Endothelial cell (in vitro differentiated cells): Measurements from ENCODE around the gene PABPN1. TPM values are rescaled to one million over a fixed set of nuclear protein-coding genes. Genes with fewer than 3 reads are reported as not detected.
A peak's percentile ranks its signal among the peaks of the same experiment; 100 is the strongest.

Source experiments
- DNase-seq: peaks from one replicate; pipeline ENCODE4 v3.0.0; 2021; ENCODE audit warnings: low spot score
- H3K27ac Mint-ChIP-seq: one replicate; pipeline ENCODE4 v1.8.0; 2021; ENCODE audit warnings: mixed read lengths, inconsistent platforms; ENCODE audit not compliant: unreplicated experiment
- H3K27me3 Mint-ChIP-seq: one replicate; pipeline ENCODE4 v1.8.0; 2021; ENCODE audit warnings: mild to moderate bottlenecking, moderate library complexity, mixed read lengths, inconsistent platforms; ENCODE audit not compliant: unreplicated experiment
- H3K36me3 Mint-ChIP-seq: one replicate; pipeline ENCODE4 v1.8.0; 2021; ENCODE audit warnings: mild to moderate bottlenecking, low read depth, mixed read lengths, inconsistent platforms; ENCODE audit not compliant: unreplicated experiment
- H3K4me1 Mint-ChIP-seq: one replicate; pipeline ENCODE4 v1.8.0; 2021; ENCODE audit warnings: mild to moderate bottlenecking, mixed read lengths, inconsistent platforms; ENCODE audit not compliant: unreplicated experiment
- H3K4me3 Mint-ChIP-seq: one replicate; pipeline ENCODE4 v1.8.0; 2021; ENCODE audit warnings: mild to moderate bottlenecking, mixed read lengths, inconsistent platforms; ENCODE audit not compliant: unreplicated experiment
- H3K9me3 Mint-ChIP-seq: one replicate; pipeline ENCODE4 v1.8.0; 2021; ENCODE audit warnings: mixed read lengths, inconsistent platforms; ENCODE audit not compliant: unreplicated experiment
- total RNA-seq: library from RNA; stranded (reverse); fragmentation: NEBNext Ultra II Directional; extraction: Animal tissue kit (Norgen Biotek cat#: 25700); gene quantifications from one replicate; pipeline ENCODE4 v1.2.1, GENCODE V29; 2021; ENCODE audit not compliant: unreplicated experiment
- TF ChIP-seq, protein P1 (sequence below): fragments of 200-600 bp; sonication (generic); IDR thresholded peaks from one replicate; pipeline ENCODE4 v1.5.0; 2021; ENCODE audit warnings: antibody characterized with exemption; ENCODE audit not compliant: unreplicated experiment

Gene PABPN1
- total RNA-seq, 1 donor from 2014 or later, result 191 TPM

DNA sequence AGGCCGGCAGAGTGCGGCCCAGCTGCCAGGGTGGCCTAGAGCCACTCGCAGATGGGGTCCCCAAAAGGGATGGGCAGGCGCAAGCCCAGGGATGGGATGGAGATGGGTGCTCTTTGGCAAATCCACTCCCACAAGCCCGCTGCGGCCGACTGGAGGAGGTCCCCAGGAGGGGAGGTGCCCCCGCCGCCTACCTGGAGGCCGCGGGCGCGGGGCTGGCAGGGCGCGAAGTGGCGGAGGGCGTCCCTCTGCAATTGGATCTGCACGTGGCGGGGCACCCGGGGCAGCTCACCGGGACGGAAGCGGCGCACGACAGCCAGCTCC lies 19.3 kb upstream of the PABPN1 start:
- Mint-ChIP-seq H3K4me3 (peak overlapping the region; percentile 85), H3K27ac (no peak overlapping the region), H3K4me1 (peaks cover 26% of the 10 kb centered on the region), H3K36me3 (peaks cover 9% of the 10 kb centered on the region), H3K9me3 (no peaks in the 10 kb centered on the region), H3K27me3 (peaks cover 14% of the 10 kb centered on the region)
- DNase-seq, result no peak
- TF ChIP-seq, protein P1, sequence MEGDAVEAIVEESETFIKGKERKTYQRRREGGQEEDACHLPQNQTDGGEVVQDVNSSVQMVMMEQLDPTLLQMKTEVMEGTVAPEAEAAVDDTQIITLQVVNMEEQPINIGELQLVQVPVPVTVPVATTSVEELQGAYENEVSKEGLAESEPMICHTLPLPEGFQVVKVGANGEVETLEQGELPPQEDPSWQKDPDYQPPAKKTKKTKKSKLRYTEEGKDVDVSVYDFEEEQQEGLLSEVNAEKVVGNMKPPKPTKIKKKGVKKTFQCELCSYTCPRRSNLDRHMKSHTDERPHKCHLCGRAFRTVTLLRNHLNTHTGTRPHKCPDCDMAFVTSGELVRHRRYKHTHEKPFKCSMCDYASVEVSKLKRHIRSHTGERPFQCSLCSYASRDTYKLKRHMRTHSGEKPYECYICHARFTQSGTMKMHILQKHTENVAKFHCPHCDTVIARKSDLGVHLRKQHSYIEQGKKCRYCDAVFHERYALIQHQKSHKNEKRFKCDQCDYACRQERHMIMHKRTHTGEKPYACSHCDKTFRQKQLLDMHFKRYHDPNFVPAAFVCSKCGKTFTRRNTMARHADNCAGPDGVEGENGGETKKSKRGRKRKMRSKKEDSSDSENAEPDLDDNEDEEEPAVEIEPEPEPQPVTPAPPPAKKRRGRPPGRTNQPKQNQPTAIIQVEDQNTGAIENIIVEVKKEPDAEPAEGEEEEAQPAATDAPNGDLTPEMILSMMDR, result no peak

- Mint-ChIP-seq H3K36me3 (peaks cover 12% of the 10 kb centered on the region), H3K27ac (peak within 1 kb of the TSS; percentile 89), H3K9me3 (no peaks in the 10 kb centered on the region), H3K27me3 (peaks cover 14% of the 10 kb centered on the region), H3K4me1 (peaks cover 27% of the 10 kb centered on the region), H3K4me3 (peak within 1 kb of the TSS; percentile 98)
- DNase-seq, result peak; percentile 64
- TF ChIP-seq, protein P1, result no peak
Observed at GRCh38 chr14:23302290-23303225, 18.7 kb upstream of the PABPN1 start, which contains the start of gene PPP1R3E. TSS of gene PPP1R3E (minus strand) at chr14:23302859. CDS start at chr14:23302576, 283 bp downstream.

DNA sequence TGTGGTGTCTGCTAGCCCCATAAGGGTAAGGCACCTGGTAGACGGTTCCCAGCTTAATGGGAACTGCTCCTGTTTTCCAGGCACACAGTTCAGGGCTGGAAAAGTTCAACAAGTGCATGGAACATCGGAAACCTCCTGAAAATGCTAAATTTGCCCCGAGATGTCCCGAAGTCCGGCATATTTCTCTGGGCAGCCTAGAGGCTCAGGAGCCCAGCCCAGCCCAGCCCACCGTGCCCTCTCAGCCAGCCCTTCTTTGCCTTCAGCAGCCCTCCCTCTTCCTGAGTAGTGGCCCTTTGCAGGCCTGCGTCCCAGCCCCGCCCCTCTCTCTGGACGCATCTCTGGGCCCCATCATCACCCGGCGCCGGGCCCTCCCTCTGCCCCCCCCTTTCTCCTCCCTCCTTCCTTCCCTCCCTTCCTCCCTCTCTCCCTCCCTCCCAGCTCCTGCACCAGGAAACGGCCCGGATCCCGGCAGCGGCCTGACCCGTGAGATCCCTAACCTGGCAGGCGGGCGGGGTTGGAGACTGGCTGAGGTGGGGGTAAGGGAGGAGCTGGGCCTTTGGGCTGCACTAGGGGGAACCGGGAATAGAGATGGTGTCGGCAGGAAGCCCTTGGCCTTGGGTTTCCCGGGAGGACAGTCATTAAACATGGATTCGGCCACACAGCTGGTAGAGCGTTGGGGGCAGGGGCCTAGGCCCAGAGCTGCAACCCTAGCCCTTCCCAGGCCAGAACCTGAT lies 14.7 kb upstream of the PABPN1 start, which contains the start of gene BCL2L2:
BCL2L2 (plus strand) TSS at position 422 of the 734 bp plus-strand sequence. CDS start 935 bp downstream, outside the sequence.
- Mint-ChIP-seq H3K27ac (peak within 1 kb of the TSS; percentile 95), H3K4me1 (peaks cover 34% of the 10 kb centered on the region), H3K4me3 (peak within 1 kb of the TSS; percentile 98), H3K36me3 (peaks cover 15% of the 10 kb centered on the region), H3K27me3 (peaks cover 13% of the 10 kb centered on the region), H3K9me3 (no peaks in the 10 kb centered on the region)
- TF ChIP-seq, protein P1, result no peak
- DNase-seq, result peak; percentile 81

DNA sequence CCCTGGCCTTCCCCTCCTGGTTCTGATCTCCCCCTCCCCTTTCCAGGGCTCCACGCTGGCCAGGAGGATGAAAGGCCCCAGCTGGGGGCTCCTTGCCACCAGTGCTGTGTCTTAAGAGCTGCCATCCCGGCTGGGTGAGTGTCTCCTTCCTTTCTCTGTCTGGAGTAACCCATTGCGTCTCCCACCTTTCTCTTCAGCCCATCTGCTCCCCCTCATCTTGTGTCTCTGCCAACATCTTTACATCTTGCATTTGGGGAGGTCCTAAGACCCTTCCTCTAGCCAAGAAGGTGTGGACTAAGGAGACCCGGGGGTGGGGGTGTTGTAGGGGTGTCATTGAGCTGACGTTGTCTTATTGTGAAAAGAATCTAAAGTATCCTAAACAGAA lies 14.1 kb upstream of the PABPN1 start:
- no peak for DNase-seq
- peaks cover 13% of the 10 kb centered on the region for H3K27me3 Mint-ChIP-seq
- H3K36me3 Mint-ChIP-seq, result peaks cover 15% of the 10 kb centered on the region
- TF ChIP-seq, protein P1, result no peak
- no peaks in the 10 kb centered on the region for H3K9me3 Mint-ChIP-seq
- H3K4me1 Mint-ChIP-seq, result peaks cover 34% of the 10 kb centered on the region
- peak overlapping the region; percentile 98 for H3K4me3 Mint-ChIP-seq
- H3K27ac Mint-ChIP-seq, result peak overlapping the region; percentile 95
